ENCODE data around the gene ARFIP1.

Gene ARFIP1

GRCh38 chr4:152856960-152857359, 77.2 kb downstream of the ARFIP1 start:
- TF ChIP-seq ZBTB7A (IDR thresholded peaks at IDR 0.05; ENCODE audit: low read depth) (no peak), EGR1 (IDR thresholded peaks at IDR 0.05) (no peak), TEAD4 (IDR thresholded peaks at IDR 0.05) (no peak), MAX (IDR thresholded peaks at IDR 0.05) (no peak), CREB1 (IDR thresholded peaks at IDR 0.05; ENCODE audit: low read depth) (no peak), TCF12 (IDR thresholded peaks at IDR 0.05; ENCODE audit: low read depth) (no peak), CEBPB (IDR thresholded peaks at IDR 0.05) (no peak), TAF1 (IDR thresholded peaks at IDR 0.05; ENCODE audit: low read depth) (no peak), USF1 (IDR thresholded peaks at IDR 0.05) (no peak), EP300 (IDR thresholded peaks at IDR 0.05; ENCODE audit: borderline replicate concordance) (no peak), REST (IDR thresholded peaks at IDR 0.05; ENCODE audit: low read depth) (no peak), RAD21 (IDR thresholded peaks at IDR 0.05; ENCODE audit: low read depth) (no peak), NFIC (IDR thresholded peaks at IDR 0.05) (no peak), YY1 (IDR thresholded peaks at IDR 0.05; ENCODE audit: low read depth) (no peak), FOXM1 (IDR thresholded peaks at IDR 0.05; ENCODE audit: borderline replicate concordance, low read depth) (no peak)

- no peak for TF ChIP-seq CREB1 (IDR thresholded peaks at IDR 0.05; ENCODE audit: low read depth)
Measured at GRCh38 chr4:152858934-152859333, 79.2 kb downstream of the ARFIP1 start.

GRCh38 chr4:152860046-152860445, 80.3 kb downstream of the ARFIP1 start:
- TF ChIP-seq TEAD4 (IDR thresholded peaks at IDR 0.05) (peak; percentile 96), CEBPB (IDR thresholded peaks at IDR 0.05) (no peak)

GRCh38 chr4:152862608-152863007, 82.9 kb downstream of the ARFIP1 start:
- TF ChIP-seq ZBTB7A (IDR thresholded peaks at IDR 0.05; ENCODE audit: low read depth) (no peak), FOXM1 (IDR thresholded peaks at IDR 0.05; ENCODE audit: borderline replicate concordance, low read depth) (no peak), CEBPB (IDR thresholded peaks at IDR 0.05) (no peak), TEAD4 (IDR thresholded peaks at IDR 0.05) (no peak), EP300 (IDR thresholded peaks at IDR 0.05; ENCODE audit: borderline replicate concordance) (no peak), RAD21 (IDR thresholded peaks at IDR 0.05; ENCODE audit: low read depth) (no peak), TAF1 (IDR thresholded peaks at IDR 0.05; ENCODE audit: low read depth) (no peak), EGR1 (IDR thresholded peaks at IDR 0.05) (no peak), USF1 (IDR thresholded peaks at IDR 0.05) (no peak), NFIC (IDR thresholded peaks at IDR 0.05) (no peak), REST (IDR thresholded peaks at IDR 0.05; ENCODE audit: low read depth) (no peak), CREB1 (IDR thresholded peaks at IDR 0.05; ENCODE audit: low read depth) (no peak), MAX (IDR thresholded peaks at IDR 0.05) (no peak), TCF12 (IDR thresholded peaks at IDR 0.05; ENCODE audit: low read depth) (no peak), YY1 (IDR thresholded peaks at IDR 0.05; ENCODE audit: low read depth) (no peak)

- TF ChIP-seq NFIC (IDR thresholded peaks at IDR 0.05) (no peak), EGR1 (IDR thresholded peaks at IDR 0.05) (no peak), EP300 (IDR thresholded peaks at IDR 0.05; ENCODE audit: borderline replicate concordance) (no peak), YY1 (IDR thresholded peaks at IDR 0.05; ENCODE audit: low read depth) (no peak), FOXM1 (IDR thresholded peaks at IDR 0.05; ENCODE audit: borderline replicate concordance, low read depth) (no peak)
Measured at GRCh38 chr4:152864361-152864760, 84.6 kb downstream of the ARFIP1 start.

GRCh38 chr4:152870606-152871005, 90.9 kb downstream of the ARFIP1 start:
- TF ChIP-seq CREB1 (IDR thresholded peaks at IDR 0.05; ENCODE audit: low read depth): no peak
- TF ChIP-seq FOXM1 (IDR thresholded peaks at IDR 0.05; ENCODE audit: borderline replicate concordance, low read depth): no peak

GRCh38 chr4:152875261-152875660, 95.5 kb downstream of the ARFIP1 start:
- TF ChIP-seq EGR1 (IDR thresholded peaks at IDR 0.05) (no peak), NFIC (IDR thresholded peaks at IDR 0.05) (no peak), MAX (IDR thresholded peaks at IDR 0.05) (no peak), ZBTB7A (IDR thresholded peaks at IDR 0.05; ENCODE audit: low read depth) (no peak), RAD21 (IDR thresholded peaks at IDR 0.05; ENCODE audit: low read depth) (no peak), EP300 (IDR thresholded peaks at IDR 0.05; ENCODE audit: borderline replicate concordance) (no peak), YY1 (IDR thresholded peaks at IDR 0.05; ENCODE audit: low read depth) (no peak), REST (IDR thresholded peaks at IDR 0.05; ENCODE audit: low read depth) (no peak), CREB1 (IDR thresholded peaks at IDR 0.05; ENCODE audit: low read depth) (no peak), USF1 (IDR thresholded peaks at IDR 0.05) (no peak), TAF1 (IDR thresholded peaks at IDR 0.05; ENCODE audit: low read depth) (no peak), TCF12 (IDR thresholded peaks at IDR 0.05; ENCODE audit: low read depth) (no peak), CEBPB (IDR thresholded peaks at IDR 0.05) (no peak), TEAD4 (IDR thresholded peaks at IDR 0.05) (no peak), FOXM1 (IDR thresholded peaks at IDR 0.05; ENCODE audit: borderline replicate concordance, low read depth) (no peak)

Measured in Ishikawa (cell line).